K562 (cell line): ENCODE results near the gene NTSR1. TPM values are rescaled to one million over a fixed set of nuclear protein-coding genes. Genes with fewer than 3 reads are reported as not detected.

Experiments
- ATAC-seq: fragments of 200-7000 bp; cut with Tn5 transposase; 3 replicates; pipeline ENCODE4 v1.9.1; 2020; ENCODE audit warnings: moderate library complexity
- BruUV-seq: library from RNA; stranded (reverse); fragments of 400-500 nt; replicated peaks from 2 replicates; lab custom pipeline; 2021; lab: Mats Ljungman, UMichigan
- CTCF ChIA-PET: fragments of 300-600 bp; formaldehyde crosslinking; extraction: SDS; loops from one replicate; lab custom pipeline; 2021; ENCODE audit warnings: low intra/inter-chr PET ratio; lab: Yijun Ruan, JAX
- POLR2A ChIA-PET: fragments of 300-600, 350-650 bp; sonication (Branson Sonifier 250); formaldehyde crosslinking; extraction: SDS; loops from one replicate; lab custom pipeline; 2021; ENCODE audit warnings: antibody characterized with exemption, inconsistent platforms; lab: Yijun Ruan, JAX
- DNase-seq, 4 experiments: peaks; one replicate each; pipeline versions ENCODE4 v3.0.0 to v3.0.0-alpha.2; 2011 to 2018; ENCODE audit warnings: low spot score in 3 of 4, mixed read lengths in 3 of 4; ENCODE audit errors: extremely low read depth in 1 of 4
- FAIRE-seq: peaks from 2 replicates; lab custom pipeline; 2011; peaks lifted over from hg19 to GRCh38; lab: Jason Lieb, UNC
- H2AFZ ChIP-seq: 2 replicates; pipeline ENCODE4 v1.6.0; 2011; ENCODE audit warnings: low read depth, low read length, control low read depth, inconsistent platforms
- H3K27ac ChIP-seq: fragments of 200-600 bp; 3 replicates; pipeline ENCODE4 v1.8.0; 2011; ENCODE audit warnings: low read depth, mild to moderate bottlenecking, control low read depth, inconsistent platforms, low read length, moderate library complexity, mixed read lengths; ENCODE audit errors: extremely low read depth
- H3K27me3 ChIP-seq, 2 experiments: fragments of 300-600 bp in 1 of 2; 2 replicates in 1 of 2; 3 replicates in 1 of 2; pipeline versions ENCODE4 v1.6.0 to v1.8.0; 2011; ENCODE audit warnings: inconsistent platforms in 2 of 2, low read length in 2 of 2, mild to moderate bottlenecking in 1 of 2, mixed read lengths in 1 of 2, moderate library complexity in 1 of 2; ENCODE audit not compliant: control insufficient read depth in 2 of 2, insufficient read depth in 2 of 2
- H3K36me3 ChIP-seq: fragments of 300-600 bp; 3 replicates; pipeline ENCODE4 v1.8.0; 2011; ENCODE audit warnings: mild to moderate bottlenecking, low read length, inconsistent platforms; ENCODE audit not compliant: control insufficient read depth, insufficient read depth
- H3K4me1 ChIP-seq, 2 experiments: fragments of 200-600 bp in 1 of 2; replicated peaks in 1 of 2; 2 replicates in 1 of 2; 3 replicates in 1 of 2; pipeline versions ENCODE4 v1.5.1 to v1.8.0; 2011; ENCODE audit warnings: inconsistent platforms in 2 of 2, low read length in 2 of 2, mild to moderate bottlenecking in 1 of 2, mixed read lengths in 1 of 2, moderate library complexity in 1 of 2; ENCODE audit not compliant: control insufficient read depth in 2 of 2, insufficient read depth in 2 of 2
- H3K4me2 ChIP-seq: 2 replicates; pipeline ENCODE4 v1.6.1; 2011; ENCODE audit warnings: low read length, control low read depth, inconsistent platforms, mixed read lengths; ENCODE audit not compliant: insufficient read depth
- H3K4me3 ChIP-seq: fragments of 200-600 bp; sonication (generic), shearing (Covaris generic); 2 replicates; pipeline ENCODE4 v1.5.1; 2016; ENCODE audit warnings: control low read depth, inconsistent platforms
- H3K79me2 ChIP-seq: fragments of 200-600 bp; 3 replicates; pipeline ENCODE4 v1.8.0; 2011; ENCODE audit warnings: low read length, inconsistent platforms; ENCODE audit not compliant: control insufficient read depth, insufficient read depth
- H3K9ac ChIP-seq, 2 experiments: 2 replicates each; pipeline versions ENCODE4 v1.6.0 to v1.6.1; 2011; ENCODE audit warnings: low read depth in 2 of 2, low read length in 2 of 2, control low read depth in 1 of 2, inconsistent platforms in 1 of 2, mild to moderate bottlenecking in 1 of 2, mixed read lengths in 1 of 2; ENCODE audit not compliant: insufficient read depth in 1 of 2
- H3K9me1 ChIP-seq: one replicate; pipeline ENCODE4 v1.6.0; 2011; ENCODE audit warnings: inconsistent platforms, mild to moderate bottlenecking, low read length, moderate library complexity; ENCODE audit not compliant: control insufficient read depth, insufficient read depth
- H3K9me3 ChIP-seq: replicated peaks from 2 replicates; pipeline ENCODE4 v1.5.1; 2011; ENCODE audit warnings: low read depth, low read length, inconsistent platforms; ENCODE audit not compliant: control insufficient read depth, insufficient read depth
- H4K20me1 ChIP-seq: replicated peaks from 2 replicates; pipeline ENCODE4 v1.6.1; 2011; ENCODE audit warnings: low read length, inconsistent platforms, mixed read lengths; ENCODE audit not compliant: control insufficient read depth, insufficient read depth
- ARNT ChIP-seq, 2 experiments: fragments of 450-650 bp; IDR thresholded peaks; 2 replicates each; pipeline ENCODE4 v1.6.1; 2016; ENCODE audit warnings: mild to moderate bottlenecking in 1 of 2
- ATF1 ChIP-seq, 2 experiments: fragments of 450-650 bp in 1 of 2; IDR thresholded peaks; 2 replicates each; pipeline ENCODE4 v1.6.1; 2016; ENCODE audit warnings: missing compliant biosample characterization in 1 of 2, missing genetic modification characterization in 1 of 2
- ERF ChIP-seq: fragments of 450-650 bp; formaldehyde crosslinking; IDR thresholded peaks from 2 replicates; pipeline ENCODE4 v1.4.0; 2020; ENCODE audit warnings: mild to moderate bottlenecking, mixed read lengths
- NCOA1 ChIP-seq: fragments of 450-650 bp; IDR thresholded peaks from 2 replicates; pipeline ENCODE4 v1.6.1; 2016; ENCODE audit warnings: low read depth
- RB1 ChIP-seq: fragments of 450-650 bp; IDR thresholded peaks from 2 replicates; pipeline ENCODE4 v1.6.1; 2017; ENCODE audit warnings: low read depth, mild to moderate bottlenecking
- ZNF253 ChIP-seq: fragments of 250-450 bp; sonication (Bioruptor Pico); conservative IDR thresholded peaks from 2 replicates; pipeline ENCODE4 v1.6.1; 2021; ENCODE audit warnings: mild to moderate bottlenecking
- WGBS: fragments of 100-300 bp; shearing (Covaris generic); methylation state at CpG from one replicate; pipeline ENCODE4 v1.1.6; 2016; ENCODE audit warnings: low coverage, mixed read lengths; ENCODE audit not compliant: insufficient coverage; ENCODE audit errors: missing lambda C conversion rate; 5-methylcytosine and 5-hydroxymethylcytosine counted together
- in situ Hi-C: fragments of 300-500 bp; cut with MboI; formaldehyde crosslinking; loops from 4 replicates; pipeline ENCODE4 v1.15.0; 2018; ENCODE audit warnings: inconsistent platforms, mixed read lengths
- intact Hi-C: fragments of 100-400 bp; cut with micrococcal nuclease; formaldehyde crosslinking; loops from 2 replicates; pipeline ENCODE4 v1.14.2; 2022
- polyA plus RNA-seq, 8 experiments: library from polyadenylated mRNA; depleted of rRNA in 4 of 8; stranded (reverse) in 5 of 8; unstranded in 3 of 8; fragments of >200 nt; fragmentation: Nextera tagmentation in 2 of 8; fragmentation: Illumina TruSeq in 1 of 8; extraction: Ambion mirVana in 2 of 8; extraction: Trizol in 1 of 8; gene quantifications; 2 replicates each; pipeline versions ENCODE4 v1.2.1 to v1.2.3, GENCODE V29; 2011 to 2014; ENCODE audit warnings: inconsistent platforms in 1 of 8, missing spikeins in 1 of 8
- total RNA-seq, 7 experiments: library from RNA; depleted of rRNA in 6 of 7; stranded (reverse); fragments of >200 nt in 6 of 7; fragmentation: Illumina TruSeq in 2 of 7; extraction: Trizol in 2 of 7; gene quantifications; 2 replicates each; pipeline versions ENCODE4 v1.2.1 to v1.2.3, GENCODE V29; 2011 to 2021; ENCODE audit warnings: low replicate concordance in 1 of 7
- TF ChIP-seq, protein P1 (sequence below), 2 experiments: fragments of 450-650 bp in 1 of 2; sonication (generic) in 1 of 2; formaldehyde crosslinking in 1 of 2; IDR thresholded peaks in 1 of 2; conservative IDR thresholded peaks in 1 of 2; 2 replicates each; pipeline versions ENCODE4 v1.6.1 to v1.8.1; 2016 to 2023; ENCODE audit warnings: mild to moderate bottlenecking in 2 of 2, moderate library complexity in 2 of 2, inconsistent platforms in 1 of 2, missing genetic modification reagents in 1 of 2
- TF ChIP-seq, protein P2 (sequence below), 2 experiments: fragments of 450-650 bp; IDR thresholded peaks; 2 replicates each; pipeline ENCODE4 v1.6.1; 2018; ENCODE audit warnings: mild to moderate bottlenecking in 2 of 2, low read depth in 1 of 2; ENCODE audit not compliant: partially characterized antibody in 2 of 2
- TF ChIP-seq, protein P3 (sequence below): fragments of 150-350 bp; conservative IDR thresholded peaks from 2 replicates; pipeline ENCODE4 v1.6.1; 2014; ENCODE audit warnings: low read length

The NTSR1 gene
- total and polyA plus RNA-seq, 9 of the 15 experiments (the other 6 are each of a cell fraction or from before 2014, with no cell fraction given), result 0.04 to 0.40 (median 0.13) TPM; not detected in 3

DNA sequence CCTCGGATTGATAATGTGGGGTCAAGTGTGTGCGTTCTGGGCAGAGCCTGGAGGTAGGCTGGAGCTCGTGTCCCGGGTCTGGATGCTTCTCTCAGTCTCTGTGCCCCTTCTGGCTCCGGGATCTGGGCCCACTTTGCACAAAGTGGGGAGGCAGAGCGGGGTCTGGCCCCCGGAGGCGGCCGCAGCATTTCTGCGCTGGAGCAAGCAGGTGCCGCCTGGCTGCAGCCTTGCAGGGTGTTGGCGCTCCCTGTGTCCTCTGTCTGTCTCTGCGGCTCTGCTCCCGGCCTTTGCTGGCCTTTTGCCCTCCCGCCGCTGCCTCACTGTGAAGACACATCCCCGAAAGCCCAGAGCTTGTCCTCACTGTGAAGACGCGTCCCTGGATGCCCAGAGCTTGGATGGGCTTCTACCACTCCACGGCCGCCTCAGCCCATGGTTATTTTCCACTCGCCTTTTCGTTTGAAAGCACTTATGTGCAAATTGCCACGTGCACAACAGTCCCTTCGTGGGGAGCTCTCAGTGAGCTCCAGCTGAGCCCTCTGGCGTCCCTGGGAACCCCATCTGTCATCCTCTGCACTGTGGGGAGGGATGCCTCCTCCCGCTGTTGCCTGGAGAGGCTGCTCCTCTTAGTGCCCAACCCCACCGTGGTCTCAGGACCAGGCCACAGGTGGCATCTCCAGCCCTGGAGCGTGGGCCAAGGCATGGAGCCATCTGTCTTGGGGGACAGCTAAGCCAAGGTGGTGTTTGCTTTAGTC, 49.0 kb upstream of the NTSR1 start:
- ChIA-PET CTCF (no interaction called here), POLR2A (interaction anchor here (0.7 to 1.2 kb wide), 3 partner anchors 9 to 134 kb away, joined by 3 to 5 read pairs (median 4); no protein-coding TSS in a partner anchor)
- no peaks in the 10 kb centered on the region for H3K9me3 ChIP-seq
- FAIRE-seq (no peak), DNase-seq (no peak), ATAC-seq (no peak)
- no peaks in the 10 kb centered on the region for H3K27me3 ChIP-seq
- 94% methylated on average over 27 of the region's 29 CpGs for WGBS
- H3K4me1 ChIP-seq, result peaks cover 0 to 44% of the 10 kb centered on the region in 2 experiments; a peak in 2 of 5 replicates
- H3K4me3 ChIP-seq, result no peak overlapping the region
- no peak overlapping the region for H3K4me2 ChIP-seq
- H4K20me1 ChIP-seq, result no peaks in the 10 kb centered on the region; the same call in 1 of the 2 replicates
- H3K79me2 ChIP-seq, result 0 out of 3 replicates have a peak, but pooled peaks cover 3% of the 10 kb centered on the region
- TF ChIP-seq, protein P1, sequence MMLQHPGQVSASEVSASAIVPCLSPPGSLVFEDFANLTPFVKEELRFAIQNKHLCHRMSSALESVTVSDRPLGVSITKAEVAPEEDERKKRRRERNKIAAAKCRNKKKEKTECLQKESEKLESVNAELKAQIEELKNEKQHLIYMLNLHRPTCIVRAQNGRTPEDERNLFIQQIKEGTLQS (IDR thresholded peaks at IDR 0.05), result no peak
- TF ChIP-seq, protein P1 (CRISPR knock-in tag; conservative IDR thresholded peaks at IDR 0.05), result no peak
- no peak for TF ChIP-seq NCOA1
- TF ChIP-seq ZNF253 (CRISPR knock-in tag), result no peak
- TF ChIP-seq ARNT (IDR thresholded peaks at IDR 0.05), result no peak
- TF ChIP-seq, protein P2, sequence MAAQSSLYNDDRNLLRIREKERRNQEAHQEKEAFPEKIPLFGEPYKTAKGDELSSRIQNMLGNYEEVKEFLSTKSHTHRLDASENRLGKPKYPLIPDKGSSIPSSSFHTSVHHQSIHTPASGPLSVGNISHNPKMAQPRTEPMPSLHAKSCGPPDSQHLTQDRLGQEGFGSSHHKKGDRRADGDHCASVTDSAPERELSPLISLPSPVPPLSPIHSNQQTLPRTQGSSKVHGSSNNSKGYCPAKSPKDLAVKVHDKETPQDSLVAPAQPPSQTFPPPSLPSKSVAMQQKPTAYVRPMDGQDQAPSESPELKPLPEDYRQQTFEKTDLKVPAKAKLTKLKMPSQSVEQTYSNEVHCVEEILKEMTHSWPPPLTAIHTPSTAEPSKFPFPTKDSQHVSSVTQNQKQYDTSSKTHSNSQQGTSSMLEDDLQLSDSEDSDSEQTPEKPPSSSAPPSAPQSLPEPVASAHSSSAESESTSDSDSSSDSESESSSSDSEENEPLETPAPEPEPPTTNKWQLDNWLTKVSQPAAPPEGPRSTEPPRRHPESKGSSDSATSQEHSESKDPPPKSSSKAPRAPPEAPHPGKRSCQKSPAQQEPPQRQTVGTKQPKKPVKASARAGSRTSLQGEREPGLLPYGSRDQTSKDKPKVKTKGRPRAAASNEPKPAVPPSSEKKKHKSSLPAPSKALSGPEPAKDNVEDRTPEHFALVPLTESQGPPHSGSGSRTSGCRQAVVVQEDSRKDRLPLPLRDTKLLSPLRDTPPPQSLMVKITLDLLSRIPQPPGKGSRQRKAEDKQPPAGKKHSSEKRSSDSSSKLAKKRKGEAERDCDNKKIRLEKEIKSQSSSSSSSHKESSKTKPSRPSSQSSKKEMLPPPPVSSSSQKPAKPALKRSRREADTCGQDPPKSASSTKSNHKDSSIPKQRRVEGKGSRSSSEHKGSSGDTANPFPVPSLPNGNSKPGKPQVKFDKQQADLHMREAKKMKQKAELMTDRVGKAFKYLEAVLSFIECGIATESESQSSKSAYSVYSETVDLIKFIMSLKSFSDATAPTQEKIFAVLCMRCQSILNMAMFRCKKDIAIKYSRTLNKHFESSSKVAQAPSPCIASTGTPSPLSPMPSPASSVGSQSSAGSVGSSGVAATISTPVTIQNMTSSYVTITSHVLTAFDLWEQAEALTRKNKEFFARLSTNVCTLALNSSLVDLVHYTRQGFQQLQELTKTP (IDR thresholded peaks at IDR 0.05; ENCODE audit: low read depth in 1 of 2, partially characterized antibody in 2 of 2), result no peak
- no peak for TF ChIP-seq ATF1 (CRISPR knock-in tag; IDR thresholded peaks at IDR 0.05)
- no peak for TF ChIP-seq ATF1 (tag; IDR thresholded peaks at IDR 0.05)
- TF ChIP-seq, protein P3, sequence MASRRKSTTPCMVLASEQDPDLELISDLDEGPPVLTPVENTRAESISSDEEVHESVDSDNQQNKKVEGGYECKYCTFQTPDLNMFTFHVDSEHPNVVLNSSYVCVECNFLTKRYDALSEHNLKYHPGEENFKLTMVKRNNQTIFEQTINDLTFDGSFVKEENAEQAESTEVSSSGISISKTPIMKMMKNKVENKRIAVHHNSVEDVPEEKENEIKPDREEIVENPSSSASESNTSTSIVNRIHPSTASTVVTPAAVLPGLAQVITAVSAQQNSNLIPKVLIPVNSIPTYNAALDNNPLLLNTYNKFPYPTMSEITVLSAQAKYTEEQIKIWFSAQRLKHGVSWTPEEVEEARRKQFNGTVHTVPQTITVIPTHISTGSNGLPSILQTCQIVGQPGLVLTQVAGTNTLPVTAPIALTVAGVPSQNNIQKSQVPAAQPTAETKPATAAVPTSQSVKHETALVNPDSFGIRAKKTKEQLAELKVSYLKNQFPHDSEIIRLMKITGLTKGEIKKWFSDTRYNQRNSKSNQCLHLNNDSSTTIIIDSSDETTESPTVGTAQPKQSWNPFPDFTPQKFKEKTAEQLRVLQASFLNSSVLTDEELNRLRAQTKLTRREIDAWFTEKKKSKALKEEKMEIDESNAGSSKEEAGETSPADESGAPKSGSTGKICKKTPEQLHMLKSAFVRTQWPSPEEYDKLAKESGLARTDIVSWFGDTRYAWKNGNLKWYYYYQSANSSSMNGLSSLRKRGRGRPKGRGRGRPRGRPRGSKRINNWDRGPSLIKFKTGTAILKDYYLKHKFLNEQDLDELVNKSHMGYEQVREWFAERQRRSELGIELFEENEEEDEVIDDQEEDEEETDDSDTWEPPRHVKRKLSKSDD, result no peak
- no peak for TF ChIP-seq RB1
- no peak for TF ChIP-seq ERF (CRISPR knock-in tag)
- intact Hi-C loops (no loop called here), in situ Hi-C loops (no loop called here)
- BruUV-seq, result no TSS peak
- H2AFZ ChIP-seq, result no peak overlapping the region
- no peaks in the 10 kb centered on the region for H3K9me1 ChIP-seq
- H3K27ac ChIP-seq, result no peak overlapping the region
- peaks cover 41% of the 10 kb centered on the region; the same call in 1 of the 3 replicates for H3K36me3 ChIP-seq
- peak overlapping the region in 1 of 2 experiments; percentile 58; a peak in 2 of 4 replicates for H3K9ac ChIP-seq
